H1 (cell line): Measurements from ENCODE around the gene BRIP1. TPM values are rescaled to one million over a fixed set of nuclear protein-coding genes. Genes with fewer than 3 reads are reported as not detected.
"Not testable (repeated sequence)": the region's sequence is repeated elsewhere in the genome, so short reads cannot be mapped to it uniquely, and the experiment has no call there.

Experiments
- CTCF ChIA-PET: fragments of 300-600 bp; sonication (Branson Sonifier 250); formaldehyde crosslinking; loops from one replicate; lab custom pipeline; 2021; ENCODE audit not compliant: partially characterized antibody; lab: Charles Lee
- POLR2A ChIA-PET: fragments of 300-600 bp; sonication (Branson Sonifier 250); formaldehyde crosslinking; loops from one replicate; lab custom pipeline; 2021; ENCODE audit warnings: inconsistent platforms; ENCODE audit not compliant: partially characterized antibody; lab: Charles Lee
- DNase-seq, 2 experiments: peaks; one replicate each; pipeline versions ENCODE4 v3.0.0 to v3.0.0-alpha.2; 2010 to 2022; ENCODE audit warnings: low spot score in 2 of 2, low read depth in 1 of 2, mixed read lengths in 1 of 2
- FAIRE-seq: peaks from 2 replicates; lab custom pipeline; 2011; peaks lifted over from hg19 to GRCh38; lab: Jason Lieb, UNC
- H2AFZ ChIP-seq: 2 replicates; pipeline ENCODE4 v1.8.1; 2012; ENCODE audit warnings: low read length, inconsistent platforms
- H2AK5ac ChIP-seq: 2 replicates; pipeline ENCODE4 v1.6.1; 2013; ENCODE audit warnings: low read depth, low read length
- H2BK120ac ChIP-seq: replicated peaks from 2 replicates; pipeline ENCODE3; 2013; ENCODE audit warnings: low read depth, low read length, inconsistent platforms
- H2BK12ac ChIP-seq: 2 replicates; pipeline ENCODE4 v1.6.1; 2013; ENCODE audit warnings: low read depth, low read length
- H2BK15ac ChIP-seq: 2 replicates; pipeline ENCODE4 v1.6.1; 2013; ENCODE audit warnings: low read length
- H2BK20ac ChIP-seq: 2 replicates; pipeline ENCODE4 v1.6.1; 2013; ENCODE audit warnings: low read length
- H2BK5ac ChIP-seq: 2 replicates; pipeline ENCODE4 v1.6.1; 2013; ENCODE audit warnings: low read depth, low read length
- H3K14ac ChIP-seq: 2 replicates; pipeline ENCODE4 v1.6.1; 2013; ENCODE audit warnings: inconsistent platforms; ENCODE audit not compliant: insufficient read length
- H3K18ac ChIP-seq: 2 replicates; pipeline ENCODE4 v1.6.1; 2013; ENCODE audit warnings: low read length; ENCODE audit errors: extremely low read depth
- H3K23ac ChIP-seq: 2 replicates; pipeline ENCODE4 v1.6.1; 2013; ENCODE audit warnings: inconsistent platforms; ENCODE audit not compliant: insufficient read length
- H3K23me2 ChIP-seq: 2 replicates; pipeline ENCODE4 v1.6.1; 2013; ENCODE audit warnings: low read depth, low read length
- H3K27ac ChIP-seq: 2 replicates; pipeline ENCODE4 v1.6.1; 2011; ENCODE audit warnings: low read depth, low read length, inconsistent platforms
- H3K27me3 ChIP-seq, 4 experiments: replicated peaks in 1 of 4; 1 replicate in 1 of 4; 2 replicates in 3 of 4; pipeline versions ENCODE4 v1.6.1 to v1.8.1; 2011 to 2013; ENCODE audit warnings: low read length in 3 of 4, mild to moderate bottlenecking in 3 of 4, inconsistent platforms in 2 of 4, mixed read lengths in 2 of 4, moderate library complexity in 1 of 4; ENCODE audit not compliant: control insufficient read depth in 3 of 4, insufficient read depth in 3 of 4; ENCODE audit errors: extremely low read depth in 1 of 4
- H3K36me3 ChIP-seq, 4 experiments: 2 replicates each; pipeline versions ENCODE4 v1.6.1 to v1.8.1; 2011 to 2013; ENCODE audit warnings: mild to moderate bottlenecking in 4 of 4, low read length in 3 of 4, moderate library complexity in 2 of 4, control low read depth in 1 of 4, inconsistent platforms in 1 of 4; ENCODE audit not compliant: insufficient read depth in 4 of 4, control insufficient read depth in 2 of 4
- H3K4ac ChIP-seq: replicated peaks from 2 replicates; pipeline ENCODE3; 2013; ENCODE audit warnings: low read length, low read depth, mixed read lengths, inconsistent platforms; ENCODE audit not compliant: insufficient read length
- H3K4me1 ChIP-seq, 4 experiments: replicated peaks in 1 of 4; 1 replicate in 1 of 4; 2 replicates in 3 of 4; pipeline versions ENCODE4 v1.6.1 to v1.8.1; 2011 to 2013; ENCODE audit warnings: low read length in 3 of 4, inconsistent platforms in 2 of 4, mixed read lengths in 1 of 4; ENCODE audit not compliant: insufficient read depth in 4 of 4, control insufficient read depth in 3 of 4
- H3K4me2 ChIP-seq, 2 experiments: 2 replicates each; pipeline versions ENCODE4 v1.6.1 to v1.8.1; 2011 to 2013; ENCODE audit warnings: low read depth in 2 of 2, low read length in 2 of 2, control low read depth in 1 of 2, inconsistent platforms in 1 of 2, mild to moderate bottlenecking in 1 of 2; ENCODE audit not compliant: insufficient read depth in 1 of 2
- H3K4me3 ChIP-seq, 4 experiments: fragments of 200-600, 300-600 bp in 1 of 4; sonication (generic), shearing (Covaris generic), sonication (Bioruptor Twin) in 1 of 4; 2 replicates each; pipeline versions ENCODE4 v1.5.1 to v1.8.1; 2011 to 2016; ENCODE audit warnings: low read length in 4 of 4, low read depth in 3 of 4, control low read depth in 2 of 4, inconsistent platforms in 2 of 4, mild to moderate bottlenecking in 2 of 4, mixed read lengths in 1 of 4, moderate library complexity in 1 of 4; ENCODE audit not compliant: insufficient read depth in 2 of 4; ENCODE audit errors: extremely low read depth in 1 of 4
- H3K56ac ChIP-seq: replicated peaks from 2 replicates; pipeline ENCODE3; 2013; ENCODE audit warnings: low read depth, mild to moderate bottlenecking, mixed read lengths, low read length, inconsistent platforms; ENCODE audit not compliant: insufficient read length
- H3K79me1 ChIP-seq: 2 replicates; pipeline ENCODE4 v1.6.1; 2013; ENCODE audit warnings: low read depth, low read length, control low read depth
- H3K79me2 ChIP-seq, 2 experiments: 2 replicates each; pipeline versions ENCODE4 v1.6.1 to v1.8.1; 2012 to 2013; ENCODE audit warnings: low read length in 2 of 2, mild to moderate bottlenecking in 2 of 2, inconsistent platforms in 1 of 2; ENCODE audit not compliant: insufficient read depth in 2 of 2, control insufficient read depth in 1 of 2
- H3K9ac ChIP-seq, 4 experiments: replicated peaks in 1 of 4; 1 replicate in 1 of 4; 2 replicates in 3 of 4; pipeline versions ENCODE4 v1.6.1 to v1.8.1; 2011 to 2013; ENCODE audit warnings: low read depth in 3 of 4, low read length in 3 of 4, control low read depth in 2 of 4, mild to moderate bottlenecking in 2 of 4, moderate library complexity in 2 of 4, inconsistent platforms in 1 of 4; ENCODE audit errors: extremely low read depth in 1 of 4
- H3K9me3 ChIP-seq, 2 experiments: 2 replicates each; pipeline versions ENCODE4 v1.6.1 to v1.8.1; 2012 to 2013; ENCODE audit warnings: mild to moderate bottlenecking in 2 of 2, moderate library complexity in 2 of 2, control low read depth in 1 of 2, inconsistent platforms in 1 of 2, low read depth in 1 of 2, low read length in 1 of 2, mixed read lengths in 1 of 2; ENCODE audit not compliant: insufficient read depth in 2 of 2
- H4K20me1 ChIP-seq, 2 experiments: replicated peaks in 1 of 2; 2 replicates each; pipeline versions ENCODE3 to v1.8.1; 2011 to 2013; ENCODE audit warnings: inconsistent platforms in 2 of 2, low read length in 2 of 2, mild to moderate bottlenecking in 1 of 2; ENCODE audit not compliant: insufficient read depth in 2 of 2, control insufficient read depth in 1 of 2
- H4K5ac ChIP-seq: 2 replicates; pipeline ENCODE4 v1.6.1; 2013; ENCODE audit warnings: low read length, low read depth, mixed read lengths, inconsistent platforms; ENCODE audit not compliant: insufficient read length
- H4K8ac ChIP-seq: 2 replicates; pipeline ENCODE4 v1.8.0; 2013; ENCODE audit warnings: mild to moderate bottlenecking, moderate library complexity, low read length, inconsistent platforms; ENCODE audit not compliant: insufficient read depth; ENCODE audit errors: extremely low read depth
- H4K91ac ChIP-seq: replicated peaks from 2 replicates; pipeline ENCODE3; 2013; ENCODE audit warnings: low read length, mixed read lengths, inconsistent platforms; ENCODE audit not compliant: insufficient read length
- WGBS, 2 experiments: shearing (Covaris generic) in 1 of 2; methylation state at CpG; one replicate each; pipeline versions ENCODE4 v1.1.6 to v1.1.7; 2013 to 2015; ENCODE audit warnings: low lambda C conversion rate in 2 of 2, mixed read lengths in 2 of 2, inconsistent platforms in 1 of 2, low coverage in 1 of 2, missing lambda C conversion rate in 1 of 2; ENCODE audit not compliant: insufficient replicate concordance in 2 of 2, insufficient coverage in 1 of 2, insufficient read length in 1 of 2; ENCODE audit errors: extremely low coverage in 1 of 2, missing lambda C conversion rate in 1 of 2; 5-methylcytosine and 5-hydroxymethylcytosine counted together
- polyA plus RNA-seq, 7 experiments: library from polyadenylated mRNA; depleted of rRNA in 3 of 7; stranded (reverse) in 5 of 7; unstranded in 2 of 7; fragments of >200 nt in 5 of 7; fragments of 200-250 nt in 2 of 7; gene quantifications; 1 replicate in 5 of 7; 2 replicates in 1 of 7; 4 replicates in 1 of 7; pipeline versions ENCODE4 v1.2.1 to v1.2.3, GENCODE V29; 2011 to 2013; ENCODE audit warnings: missing spikeins in 2 of 7, mixed read lengths in 2 of 7
- total RNA-seq: library from RNA; stranded (reverse); fragmentation: NEBNext Ultra II Directional; extraction: Animal tissue kit (Norgen Biotek cat#: 25700); gene quantifications from 2 replicates; pipeline ENCODE4 v1.2.1, GENCODE V29; 2021

The BRIP1 gene
- total and polyA plus RNA-seq, 2 of the 8 experiments (the other 6 are each of a cell fraction or from before 2014, with no cell fraction given): 5.8 to 19.2 TPM

GRCh38 chr17:61894310-61894709 is 31.0 kb upstream of the BRIP1 start:
- H3K23me2 ChIP-seq, H3K27ac ChIP-seq, H2BK12ac ChIP-seq, H3K18ac ChIP-seq, H2BK5ac ChIP-seq, H2AFZ ChIP-seq, H2BK120ac ChIP-seq, H3K4ac ChIP-seq, H3K14ac ChIP-seq, H3K56ac ChIP-seq, H3K9me3 ChIP-seq, H2AK5ac ChIP-seq, H4K20me1 ChIP-seq, H3K4me2 ChIP-seq, FAIRE-seq, H4K5ac ChIP-seq, DNase-seq, H3K79me2 ChIP-seq, H3K79me1 ChIP-seq, H3K4me1 ChIP-seq, H3K23ac ChIP-seq, H4K91ac ChIP-seq, H3K9ac ChIP-seq, POLR2A ChIA-PET, H3K4me3 ChIP-seq, CTCF ChIA-PET, H2BK15ac ChIP-seq, H3K27me3 ChIP-seq, H4K8ac ChIP-seq, H2BK20ac ChIP-seq: not testable (repeated sequence)
- WGBS, 2 experiments: 91% methylated on average over 5 of the region's 5 CpGs; no CpG with 5 or more reads in 1 of the 2 experiments
- H3K36me3 ChIP-seq: peaks cover 0 to 39% (median 3%) of the 10 kb centered on the region in 4 experiments; a peak in 4 of 8 replicates

GRCh38 chr17:61887733-61888132 is 24.4 kb upstream of the BRIP1 start:
- H2BK120ac ChIP-seq, H2BK15ac ChIP-seq, H3K9me3 ChIP-seq, H3K18ac ChIP-seq, H3K27ac ChIP-seq, H3K56ac ChIP-seq, H3K27me3 ChIP-seq, H3K79me1 ChIP-seq, H3K4me1 ChIP-seq, H2AFZ ChIP-seq, DNase-seq, H3K4ac ChIP-seq, H3K4me3 ChIP-seq, H3K23me2 ChIP-seq, H4K20me1 ChIP-seq, H2BK20ac ChIP-seq, H4K8ac ChIP-seq, H2AK5ac ChIP-seq, H2BK5ac ChIP-seq, H3K9ac ChIP-seq, H4K91ac ChIP-seq, H3K14ac ChIP-seq, H2BK12ac ChIP-seq, H4K5ac ChIP-seq, H3K79me2 ChIP-seq, FAIRE-seq, POLR2A ChIA-PET, H3K4me2 ChIP-seq, H3K23ac ChIP-seq: not testable (repeated sequence)
- CTCF ChIA-PET: interaction anchor here (0.6 to 1.2 kb wide), 2 partner anchors 206 to 215 kb away, joined by 4 read pairs; no protein-coding TSS in a partner anchor
- WGBS, 2 experiments: 87% methylated on average over 6 of the region's 6 CpGs; no CpG with 5 or more reads in 1 of the 2 experiments
- peaks cover 0 to 21% (median 0%) of the 10 kb centered on the region in 4 experiments; a peak in 2 of 8 replicates for H3K36me3 ChIP-seq
